Hepatocyte (in vitro differentiated cells): ENCODE data around the gene DPF3. TPM values are rescaled to one million over a fixed set of nuclear protein-coding genes. Genes with fewer than 3 reads are reported as not detected.

Source experiments
- DNase-seq: peaks from one replicate; pipeline ENCODE4 v3.0.0-alpha.2; 2016; ENCODE audit warnings: low spot score
- H2AFZ ChIP-seq: fragments of 200-600 bp; sonication (generic); 2 replicates; pipeline ENCODE4 v1.6.0; 2016; ENCODE audit warnings: antibody characterized with exemption, mild to moderate bottlenecking
- H3K27ac ChIP-seq: fragments of 200-600 bp; sonication (generic); 2 replicates; pipeline ENCODE4 v1.5.1; 2016; ENCODE audit warnings: mild to moderate bottlenecking
- H3K27me3 ChIP-seq: fragments of 200-600 bp; sonication (generic); 2 replicates; pipeline ENCODE4 v1.6.1; 2016
- H3K36me3 ChIP-seq: fragments of 200-600 bp; sonication (generic); replicated peaks from 2 replicates; pipeline ENCODE4 v1.5.1; 2016; ENCODE audit warnings: low read depth; ENCODE audit not compliant: insufficient read depth
- H3K4me1 ChIP-seq: fragments of 200-600 bp; sonication (generic); 2 replicates; pipeline ENCODE4 v1.5.1; 2016; ENCODE audit warnings: mild to moderate bottlenecking, moderate library complexity; ENCODE audit not compliant: insufficient read depth
- H3K4me2 ChIP-seq: fragments of 200-600 bp; sonication (generic); 2 replicates; pipeline ENCODE4 v1.6.0; 2016
- H3K4me3 ChIP-seq: fragments of 200-600 bp; sonication (generic); 2 replicates; pipeline ENCODE4 v1.5.1; 2016; ENCODE audit warnings: mild to moderate bottlenecking
- H3K79me2 ChIP-seq: fragments of 200-600 bp; sonication (generic); 2 replicates; pipeline ENCODE4 v1.6.0; 2017; ENCODE audit warnings: mild to moderate bottlenecking
- H3K9me2 ChIP-seq: fragments of 200-600 bp; sonication (generic); replicated peaks from 2 replicates; pipeline ENCODE4 v1.6.0; 2017; ENCODE audit warnings: mild to moderate bottlenecking; ENCODE audit not compliant: insufficient read depth
- H3K9me3 ChIP-seq: fragments of 200-600 bp; sonication (generic); 2 replicates; pipeline ENCODE4 v1.5.1; 2016; ENCODE audit warnings: low read depth, mild to moderate bottlenecking
- H4K20me1 ChIP-seq: fragments of 200-600 bp; sonication (generic); 2 replicates; pipeline ENCODE4 v1.6.0; 2016; ENCODE audit warnings: mild to moderate bottlenecking; ENCODE audit not compliant: insufficient read depth, poor library complexity, severe bottlenecking
- CTCF ChIP-seq: fragments of 200-600 bp; sonication (generic); IDR thresholded peaks from 2 replicates; pipeline ENCODE4 v1.5.1; 2016; ENCODE audit warnings: antibody characterized with exemption, mild to moderate bottlenecking; ENCODE audit not compliant: poor library complexity
- EZH2 ChIP-seq: fragments of 200-600 bp; sonication (generic); IDR thresholded peaks from 2 replicates; pipeline ENCODE4 v1.6.1; 2016; ENCODE audit warnings: antibody characterized with exemption, mild to moderate bottlenecking, borderline replicate concordance
- EZH2phosphoT487 ChIP-seq: fragments of 200-600 bp; sonication (generic); IDR thresholded peaks from one replicate; pipeline ENCODE4 v1.6.1; 2018; ENCODE audit warnings: antibody characterized with exemption, mild to moderate bottlenecking, low read depth, moderate library complexity; ENCODE audit not compliant: unreplicated experiment, severe bottlenecking
- WGBS: methylation state at CpG from one replicate; pipeline ENCODE4 v1.1.6; 2016; ENCODE audit warnings: low lambda C conversion rate; ENCODE audit errors: missing lambda C conversion rate; 5-methylcytosine and 5-hydroxymethylcytosine counted together
- polyA plus RNA-seq: library from polyadenylated mRNA; unstranded; fragments of >200 nt; fragmentation: Nextera tagmentation; extraction: Ambion mirVana; gene quantifications from 2 replicates; pipeline ENCODE4 v1.2.1, GENCODE V29; 2016
- total RNA-seq: library from RNA; depleted of rRNA; stranded (reverse); fragments of >200 nt; gene quantifications from 2 replicates; pipeline ENCODE4 v1.2.3, GENCODE V29; 2014

Gene DPF3
- total and polyA plus RNA-seq, 2 experiments from 2014 or later, result 0.21 to 0.47 TPM

GRCh38 chr14:72644038-72644437 lies 249.9 kb downstream of the DPF3 start:
- no peaks in the 10 kb centered on the region for H3K4me1 ChIP-seq
- no peak for DNase-seq
- H3K9me3 ChIP-seq, result no peaks in the 10 kb centered on the region
- no peak overlapping the region for H3K27ac ChIP-seq
- no peak overlapping the region for H2AFZ ChIP-seq
- TF ChIP-seq EZH2 (no peak), CTCF (no peak), EZH2phosphoT487 (no peak)
- WGBS, result 81% methylated on average over 6 of the region's 6 CpGs
- H4K20me1 ChIP-seq, result no peaks in the 10 kb centered on the region
- no peaks in the 10 kb centered on the region for H3K36me3 ChIP-seq
- H3K4me2 ChIP-seq, result no peak overlapping the region
- no peaks in the 10 kb centered on the region for H3K27me3 ChIP-seq
- H3K4me3 ChIP-seq, result no peak overlapping the region
- no peaks in the 10 kb centered on the region for H3K79me2 ChIP-seq
- no peaks in the 10 kb centered on the region for H3K9me2 ChIP-seq

DNA sequence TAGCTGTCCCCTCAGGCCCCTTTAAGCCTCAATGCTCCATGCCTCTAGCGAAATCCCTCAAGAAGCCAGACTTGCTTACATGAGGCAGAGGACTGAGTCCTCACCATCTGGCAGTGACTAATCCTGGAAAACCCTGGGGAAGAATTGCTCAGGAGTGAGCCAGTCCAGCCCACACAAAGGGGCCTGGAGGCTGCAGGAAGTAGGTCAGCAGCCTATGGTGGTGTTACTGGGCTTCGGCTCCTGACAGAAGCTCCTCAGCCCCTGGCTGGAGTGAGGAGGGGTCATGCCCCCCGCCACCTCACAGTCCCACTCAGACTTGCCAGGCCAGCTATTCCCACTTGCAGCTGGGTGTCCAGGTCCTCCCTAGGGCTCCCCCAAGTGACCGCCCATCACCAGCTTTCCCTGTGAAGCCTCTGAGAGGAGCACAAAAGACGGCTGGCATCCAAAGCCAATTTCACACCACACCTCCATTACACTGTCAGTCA lies 250.5 kb downstream of the DPF3 start:
- no peaks in the 10 kb centered on the region for H3K36me3 ChIP-seq
- TF ChIP-seq CTCF, result no peak
- H2AFZ ChIP-seq, result no peak overlapping the region
- 53% methylated on average over 5 of the region's 5 CpGs for WGBS
- no peaks in the 10 kb centered on the region for H3K79me2 ChIP-seq
- H4K20me1 ChIP-seq, result no peaks in the 10 kb centered on the region
- no peaks in the 10 kb centered on the region for H3K4me1 ChIP-seq
- H3K4me3 ChIP-seq, result no peak overlapping the region
- H3K9me2 ChIP-seq, result no peaks in the 10 kb centered on the region
- no peak overlapping the region for H3K4me2 ChIP-seq
- H3K9me3 ChIP-seq, result no peaks in the 10 kb centered on the region
- peak; percentile 57 for DNase-seq
- H3K27ac ChIP-seq, result no peak overlapping the region
- H3K27me3 ChIP-seq, result no peaks in the 10 kb centered on the region

GRCh38 chr14:72640911-72641485 lies 252.9 kb downstream of the DPF3 start:
- Histone ChIP-seq H2AFZ (no peak overlapping the region), H3K27ac (no peak overlapping the region), H3K4me2 (no peak overlapping the region), H3K4me1 (no peaks in the 10 kb centered on the region), H3K79me2 (no peaks in the 10 kb centered on the region), H3K36me3 (no peaks in the 10 kb centered on the region), H3K9me2 (no peaks in the 10 kb centered on the region), H3K27me3 (no peaks in the 10 kb centered on the region), H4K20me1 (no peaks in the 10 kb centered on the region), H3K4me3 (no peak overlapping the region), H3K9me3 (no peaks in the 10 kb centered on the region)
- 92% methylated on average over 8 of the region's 8 CpGs for WGBS
- no peak for DNase-seq
- TF ChIP-seq CTCF, result no peak
- TF ChIP-seq EZH2, result no peak
- TF ChIP-seq EZH2phosphoT487, result no peak

GRCh38 chr14:72638021-72638420 lies 255.9 kb downstream of the DPF3 start:
- Histone ChIP-seq H2AFZ (no peak overlapping the region), H3K4me2 (no peak overlapping the region), H3K9me3 (no peaks in the 10 kb centered on the region), H3K4me3 (no peak overlapping the region), H3K27ac (no peak overlapping the region), H3K9me2 (no peaks in the 10 kb centered on the region), H4K20me1 (no peaks in the 10 kb centered on the region), H3K4me1 (no peaks in the 10 kb centered on the region), H3K27me3 (no peaks in the 10 kb centered on the region), H3K79me2 (no peaks in the 10 kb centered on the region), H3K36me3 (no peaks in the 10 kb centered on the region)
- WGBS, result 75% methylated on average over 3 of the region's 3 CpGs
- TF ChIP-seq EZH2phosphoT487 (no peak), CTCF (no peak), EZH2 (no peak)
- no peak for DNase-seq
